KMS-11 (cell line): ENCODE results near the gene KIR3DL3.
"Not testable (repeated sequence)": the region's sequence is repeated elsewhere in the genome, so short reads cannot be mapped to it uniquely, and the experiment has no call there.

ENCODE experiments used
- H2AFZ ChIP-seq: fragments of 200-600 bp; sonication (generic); 2 replicates; pipeline ENCODE4 v1.6.1; 2016; ENCODE audit warnings: antibody characterized with exemption, mixed run types, low read depth
- H3K27ac ChIP-seq: fragments of 200-600 bp; sonication (generic); 2 replicates; pipeline ENCODE4 v1.6.1; 2016; ENCODE audit warnings: mild to moderate bottlenecking, mixed run types
- H3K27me3 ChIP-seq: fragments of 200-600 bp; sonication (generic); 2 replicates; pipeline ENCODE4 v1.6.1; 2017; ENCODE audit warnings: mild to moderate bottlenecking, low read depth, mixed run types, moderate library complexity; ENCODE audit not compliant: insufficient read depth
- H3K36me3 ChIP-seq: fragments of 200-600 bp; sonication (generic); 2 replicates; pipeline ENCODE4 v1.6.1; 2017; ENCODE audit warnings: mild to moderate bottlenecking, mixed run types; ENCODE audit not compliant: insufficient read depth
- H3K4me1 ChIP-seq: fragments of 200-600 bp; sonication (generic); 2 replicates; pipeline ENCODE4 v1.6.1; 2016; ENCODE audit warnings: mild to moderate bottlenecking, low read depth, mixed run types; ENCODE audit not compliant: poor library complexity, severe bottlenecking
- H3K4me2 ChIP-seq: fragments of 200-600 bp; sonication (generic); 2 replicates; pipeline ENCODE4 v1.7.0; 2016; ENCODE audit warnings: mild to moderate bottlenecking, mixed run types
- H3K4me3 ChIP-seq: fragments of 200-600 bp; sonication (generic); IDR thresholded peaks from 2 replicates; pipeline ENCODE4 v1.6.1; 2017; ENCODE audit warnings: low read depth, low read length, mixed read lengths; ENCODE audit not compliant: insufficient read depth
- H3K79me2 ChIP-seq: fragments of 200-600 bp; sonication (generic); 2 replicates; pipeline ENCODE4 v1.6.1; 2016; ENCODE audit warnings: low read depth, mixed run types; ENCODE audit not compliant: insufficient read depth
- H3K9ac ChIP-seq: fragments of 200-600 bp; sonication (generic); 2 replicates; pipeline ENCODE4 v1.6.1; 2016; ENCODE audit warnings: mild to moderate bottlenecking, mixed run types
- H4K20me1 ChIP-seq: fragments of 200-600 bp; sonication (generic); 2 replicates; pipeline ENCODE4 v1.6.1; 2016; ENCODE audit warnings: mild to moderate bottlenecking, mixed run types; ENCODE audit not compliant: insufficient read depth

KIR3DL3 gene

DNA sequence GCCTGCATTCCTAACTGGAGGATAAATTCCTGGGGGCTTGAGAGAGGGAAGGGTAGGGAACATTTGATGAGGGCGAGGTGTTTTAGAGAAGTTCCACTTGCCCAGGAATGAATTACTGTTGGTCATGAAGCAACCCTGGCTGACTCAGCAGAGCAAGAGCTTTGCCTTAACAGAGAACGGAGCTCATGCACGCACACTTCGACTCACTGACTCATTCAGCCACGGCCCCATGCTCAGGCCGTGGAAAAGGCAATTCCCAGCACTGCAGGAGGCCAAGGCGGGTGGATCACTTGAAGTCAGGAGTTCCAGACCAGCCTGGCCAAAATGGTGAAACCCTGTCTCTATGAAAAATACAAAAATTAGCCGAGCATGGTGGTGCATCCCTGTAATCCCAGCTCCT is 40.0 kb downstream of the KIR3DL3 start:
- not testable (repeated sequence) for H3K79me2 ChIP-seq, H3K9ac ChIP-seq, H4K20me1 ChIP-seq, H3K27ac ChIP-seq, H3K4me3 ChIP-seq, H3K36me3 ChIP-seq, H3K4me2 ChIP-seq, H2AFZ ChIP-seq, H3K4me1 ChIP-seq
- H3K27me3 ChIP-seq: peaks cover 17% of the 10 kb centered on the region; the same call in 1 of the 2 replicates

DNA sequence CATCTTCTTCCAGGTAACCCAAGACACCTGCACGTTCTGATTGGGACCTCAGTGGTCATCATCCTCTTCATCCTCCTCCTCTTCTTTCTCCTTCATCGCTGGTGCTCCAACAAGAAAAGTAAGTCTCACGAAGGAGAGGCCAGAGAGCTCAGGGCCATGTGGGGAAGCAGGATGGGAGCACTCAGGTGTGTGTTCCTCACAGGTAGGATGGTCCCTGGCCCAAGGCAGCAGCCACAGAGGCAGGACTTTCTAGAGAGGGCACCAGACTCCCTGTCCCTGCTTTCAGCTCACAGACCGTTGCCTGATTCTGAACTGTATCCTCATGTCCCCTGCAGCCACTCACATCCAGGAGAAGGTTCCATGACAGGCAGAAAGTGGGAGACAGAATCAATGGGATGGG is 42.2 kb downstream of the KIR3DL3 start:
- H3K27ac ChIP-seq, H2AFZ ChIP-seq, H4K20me1 ChIP-seq, H3K79me2 ChIP-seq, H3K4me2 ChIP-seq, H3K36me3 ChIP-seq, H3K9ac ChIP-seq, H3K4me1 ChIP-seq, H3K4me3 ChIP-seq: not testable (repeated sequence)
- peaks cover 15% of the 10 kb centered on the region; the same call in 1 of the 2 replicates for H3K27me3 ChIP-seq

DNA sequence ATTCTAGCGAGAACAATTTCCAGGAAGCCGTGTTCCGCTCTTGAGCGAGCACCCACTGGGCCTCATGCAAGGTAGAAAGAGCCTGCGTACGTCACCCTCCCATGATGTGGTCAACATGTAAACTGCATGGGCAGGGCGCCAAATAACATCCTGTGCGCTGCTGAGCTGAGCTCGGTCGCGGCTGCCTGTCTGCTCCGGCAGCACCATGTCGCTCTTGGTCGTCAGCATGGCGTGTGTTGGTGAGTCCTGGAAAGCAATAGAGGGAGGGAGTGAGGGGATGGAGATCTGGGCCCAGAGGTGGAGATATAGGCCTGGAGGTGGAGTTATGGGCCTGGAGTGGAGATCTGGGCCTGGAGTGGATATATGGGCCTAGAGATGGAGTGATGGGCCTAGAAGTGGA is 45.4 kb downstream of the KIR3DL3 start, which contains the start of gene KIR2DL1:
Gene KIR2DL1 (plus strand): TSS at position 148 of the 400 bp plus-strand sequence. CDS start 58 bp downstream, at position 206.
- H4K20me1 ChIP-seq, H3K4me3 ChIP-seq, H3K79me2 ChIP-seq, H3K36me3 ChIP-seq, H3K4me2 ChIP-seq, H3K27ac ChIP-seq, H3K27me3 ChIP-seq, H3K4me1 ChIP-seq, H3K9ac ChIP-seq, H2AFZ ChIP-seq: not testable (repeated sequence)

DNA sequence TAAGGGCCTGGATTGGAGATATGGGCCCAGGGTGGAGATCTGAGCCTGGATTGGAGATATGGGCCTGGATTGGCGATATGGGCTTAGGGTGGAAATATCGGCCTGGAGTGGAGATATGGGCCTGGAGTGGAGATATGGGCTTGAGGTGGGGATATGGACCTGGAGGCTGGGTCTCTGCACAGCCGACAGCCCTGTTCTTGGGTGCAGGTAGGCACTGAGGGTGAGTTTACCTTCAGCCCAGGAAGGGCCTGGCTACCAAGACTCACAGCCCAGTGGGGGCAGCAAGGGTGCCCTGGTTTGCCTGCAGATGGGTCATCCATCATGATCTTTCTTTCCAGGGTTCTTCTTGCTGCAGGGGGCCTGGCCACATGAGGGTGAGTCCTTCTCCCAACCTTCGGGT is 46.3 kb downstream of the KIR3DL3 start:
- not testable (repeated sequence) for H4K20me1 ChIP-seq, H3K4me1 ChIP-seq, H3K79me2 ChIP-seq, H3K27me3 ChIP-seq, H3K9ac ChIP-seq, H3K4me3 ChIP-seq, H3K4me2 ChIP-seq, H3K36me3 ChIP-seq, H2AFZ ChIP-seq, H3K27ac ChIP-seq

DNA sequence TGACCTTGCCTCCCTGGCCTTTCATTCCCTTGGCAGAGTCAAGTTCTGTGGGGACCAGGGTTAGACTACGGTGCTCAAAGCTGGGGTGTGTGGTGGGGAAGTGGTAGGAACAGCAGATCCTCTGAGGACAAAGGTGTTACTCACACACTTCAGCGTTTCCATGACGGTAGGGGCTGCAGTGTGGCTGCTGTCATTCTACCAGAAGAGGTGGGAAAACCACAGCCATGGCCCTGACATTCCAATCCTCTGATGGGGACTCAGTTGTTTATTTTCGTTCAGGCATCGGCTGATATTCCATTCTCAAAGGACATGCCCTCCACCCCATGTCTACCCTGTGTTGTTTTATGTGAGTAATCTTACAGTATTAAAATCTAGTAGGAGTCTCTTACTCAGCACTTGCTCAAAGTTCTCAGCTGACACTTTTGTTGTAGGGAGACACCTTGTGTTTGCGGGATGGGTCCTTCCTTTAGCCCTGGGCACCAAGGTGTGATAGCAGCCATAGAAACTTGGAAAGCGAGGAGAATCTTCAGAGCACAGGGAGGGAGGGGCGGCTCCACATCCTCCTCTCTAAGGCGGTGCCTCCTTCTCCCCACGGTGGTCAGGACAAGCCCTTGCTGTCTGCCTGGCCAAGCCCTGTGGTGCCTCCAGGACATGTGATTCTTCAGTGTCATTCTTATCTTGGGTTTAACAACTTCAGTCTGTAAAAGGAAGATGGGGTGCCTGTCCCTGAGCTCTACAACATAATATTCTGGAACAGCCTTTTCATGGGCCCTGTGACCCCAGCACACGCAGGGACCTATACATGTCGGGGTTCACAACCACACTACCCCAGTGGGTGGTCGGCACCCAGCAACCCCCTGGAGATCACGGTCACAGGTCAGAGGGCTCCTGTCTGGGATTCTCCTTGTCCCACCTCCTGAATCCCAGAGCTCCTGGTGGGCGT is 47.0 kb downstream of the KIR3DL3 start:
- H3K4me1 ChIP-seq, H3K4me2 ChIP-seq, H4K20me1 ChIP-seq, H3K27ac ChIP-seq, H2AFZ ChIP-seq, H3K36me3 ChIP-seq, H3K4me3 ChIP-seq, H3K79me2 ChIP-seq, H3K27me3 ChIP-seq, H3K9ac ChIP-seq: not testable (repeated sequence)

DNA sequence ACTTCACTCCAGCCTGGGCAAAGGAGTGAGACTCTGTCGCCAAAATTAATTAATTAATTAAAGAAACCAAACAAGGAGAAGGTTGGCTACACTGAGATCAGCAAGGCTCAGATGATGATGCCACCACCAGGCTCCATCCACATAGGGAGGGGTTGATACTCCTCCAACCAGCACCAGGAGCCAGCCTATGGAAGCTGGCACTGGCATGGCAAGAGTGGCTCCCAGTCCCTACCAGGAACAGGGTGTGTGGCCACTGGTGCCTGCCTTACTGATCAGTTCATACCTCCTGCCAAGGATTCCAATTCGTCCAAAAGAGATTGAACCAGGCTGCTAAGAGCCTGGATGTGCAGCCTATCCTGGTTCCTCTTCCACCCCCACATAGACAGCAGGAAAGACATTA is 48.4 kb downstream of the KIR3DL3 start:
- H4K20me1 ChIP-seq, H3K4me2 ChIP-seq, H2AFZ ChIP-seq, H3K4me1 ChIP-seq, H3K36me3 ChIP-seq, H3K4me3 ChIP-seq, H3K9ac ChIP-seq, H3K27ac ChIP-seq, H3K79me2 ChIP-seq: not testable (repeated sequence)
- peaks cover 16% of the 10 kb centered on the region; the same call in 1 of the 2 replicates for H3K27me3 ChIP-seq

DNA sequence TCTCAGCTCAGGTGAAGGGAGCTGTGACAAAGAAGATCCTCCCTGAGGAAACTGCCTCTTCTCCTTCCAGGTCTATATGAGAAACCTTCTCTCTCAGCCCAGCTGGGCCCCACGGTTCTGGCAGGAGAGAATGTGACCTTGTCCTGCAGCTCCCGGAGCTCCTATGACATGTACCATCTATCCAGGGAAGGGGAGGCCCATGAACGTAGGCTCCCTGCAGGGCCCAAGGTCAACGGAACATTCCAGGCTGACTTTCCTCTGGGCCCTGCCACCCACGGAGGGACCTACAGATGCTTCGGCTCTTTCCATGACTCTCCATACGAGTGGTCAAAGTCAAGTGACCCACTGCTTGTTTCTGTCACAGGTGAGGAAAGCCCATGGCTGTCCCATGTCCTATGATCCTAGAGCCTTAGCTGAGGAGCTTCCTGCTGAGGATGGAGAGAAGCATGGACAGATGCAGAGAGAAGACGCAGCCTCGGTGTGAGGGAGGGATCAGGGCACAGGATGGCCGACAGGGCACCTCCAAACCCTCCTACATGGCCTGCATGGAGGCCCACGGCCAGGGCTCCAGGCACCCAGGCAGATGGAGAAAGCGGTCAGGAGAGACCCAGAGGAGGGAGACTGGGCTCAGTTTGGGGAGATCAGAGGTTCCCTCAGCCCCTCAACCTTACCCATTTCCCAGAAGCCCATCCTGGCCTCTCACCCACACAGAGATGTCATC is 51.0 kb downstream of the KIR3DL3 start:
- H3K79me2 ChIP-seq, H3K27ac ChIP-seq, H3K9ac ChIP-seq, H4K20me1 ChIP-seq, H3K36me3 ChIP-seq, H3K4me3 ChIP-seq, H3K4me1 ChIP-seq, H2AFZ ChIP-seq, H3K4me2 ChIP-seq: not testable (repeated sequence)
- peaks cover 16% of the 10 kb centered on the region; the same call in 1 of the 2 replicates for H3K27me3 ChIP-seq

DNA sequence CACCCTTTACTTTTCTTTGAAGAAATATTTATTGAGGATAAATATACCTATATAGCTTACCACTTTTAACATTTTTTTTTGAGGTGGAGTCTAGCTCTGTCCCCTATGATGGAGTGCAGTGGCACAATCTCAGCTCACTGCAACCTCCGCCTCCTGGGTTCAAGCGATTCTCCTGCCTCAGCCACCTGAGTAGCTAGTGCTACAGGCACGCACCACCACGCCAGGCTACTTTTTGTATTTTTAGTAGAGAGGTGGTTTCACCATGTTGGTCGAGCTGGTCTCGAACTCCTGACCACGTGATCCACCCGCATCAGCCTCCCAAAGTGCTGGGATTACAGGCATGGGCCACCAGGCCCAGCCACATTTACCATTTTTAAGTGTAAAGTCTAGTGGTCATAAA is 51.6 kb downstream of the KIR3DL3 start:
- H3K27ac ChIP-seq, H2AFZ ChIP-seq, H3K4me1 ChIP-seq, H3K79me2 ChIP-seq, H3K4me3 ChIP-seq, H3K4me2 ChIP-seq, H4K20me1 ChIP-seq, H3K36me3 ChIP-seq, H3K9ac ChIP-seq: not testable (repeated sequence)
- peaks cover 16% of the 10 kb centered on the region; the same call in 1 of the 2 replicates for H3K27me3 ChIP-seq

DNA sequence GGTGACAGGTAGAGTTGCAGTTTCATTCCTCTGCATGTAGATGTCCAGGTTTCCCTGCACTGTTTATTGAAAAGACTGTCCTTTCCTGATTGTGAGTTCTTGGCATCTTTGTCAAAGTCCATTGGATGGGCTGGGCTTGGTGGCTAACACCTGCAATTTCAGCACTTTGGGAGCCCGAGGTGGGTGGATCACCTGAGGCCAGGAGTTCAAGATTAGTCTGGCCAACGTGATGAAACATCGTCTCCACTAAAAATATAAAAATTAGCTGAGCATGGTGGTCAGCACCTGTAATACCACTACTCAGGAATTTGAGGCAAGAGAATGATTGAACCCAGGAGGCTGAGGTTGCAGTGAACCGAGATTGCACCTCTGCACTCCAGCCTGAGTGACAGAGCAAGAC is 53.6 kb downstream of the KIR3DL3 start:
- not testable (repeated sequence) for H3K79me2 ChIP-seq, H3K4me1 ChIP-seq, H4K20me1 ChIP-seq, H3K9ac ChIP-seq, H3K36me3 ChIP-seq, H3K27ac ChIP-seq, H2AFZ ChIP-seq, H3K4me2 ChIP-seq, H3K4me3 ChIP-seq
- peaks cover 16% of the 10 kb centered on the region; the same call in 1 of the 2 replicates for H3K27me3 ChIP-seq

DNA sequence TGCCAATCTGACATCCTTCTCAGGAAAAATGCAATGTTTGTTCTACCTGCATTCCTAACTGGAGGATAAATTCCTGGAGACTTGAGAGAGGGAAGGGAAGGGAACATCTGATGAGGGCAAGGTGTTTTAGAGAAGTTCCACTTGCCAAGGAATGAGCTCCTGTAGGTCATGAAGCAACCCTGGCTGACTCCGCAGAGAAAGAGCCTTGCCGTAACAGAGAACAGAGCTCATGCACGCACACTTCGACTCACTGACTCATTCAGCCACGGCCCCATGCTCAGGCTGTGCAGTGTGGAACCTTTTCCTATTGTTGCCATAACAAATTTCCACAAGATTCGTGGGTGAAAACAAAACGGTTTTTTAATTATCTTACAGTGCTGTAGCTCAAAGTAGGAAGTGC is 54.7 kb downstream of the KIR3DL3 start:
- H3K4me3 ChIP-seq, H3K9ac ChIP-seq, H3K27ac ChIP-seq, H2AFZ ChIP-seq, H3K79me2 ChIP-seq, H3K4me2 ChIP-seq, H3K36me3 ChIP-seq, H4K20me1 ChIP-seq, H3K4me1 ChIP-seq: not testable (repeated sequence)
- peaks cover 16% of the 10 kb centered on the region; the same call in 1 of the 2 replicates for H3K27me3 ChIP-seq
